GM19452 (cell line): ENCODE data around the gene ESYT1.
A peak's percentile ranks its signal among the peaks of the same experiment; 100 is the strongest.

Source experiments
- ATAC-seq: cut with Tn5 transposase; IDR thresholded peaks from one replicate; pipeline ENCODE4 v1.9.1; 2021; ENCODE audit not compliant: unreplicated experiment

ESYT1 gene

GRCh38 chr12:56128670-56129205 is 671 bp downstream of the ESYT1 start:
- no peak for ATAC-seq

DNA sequence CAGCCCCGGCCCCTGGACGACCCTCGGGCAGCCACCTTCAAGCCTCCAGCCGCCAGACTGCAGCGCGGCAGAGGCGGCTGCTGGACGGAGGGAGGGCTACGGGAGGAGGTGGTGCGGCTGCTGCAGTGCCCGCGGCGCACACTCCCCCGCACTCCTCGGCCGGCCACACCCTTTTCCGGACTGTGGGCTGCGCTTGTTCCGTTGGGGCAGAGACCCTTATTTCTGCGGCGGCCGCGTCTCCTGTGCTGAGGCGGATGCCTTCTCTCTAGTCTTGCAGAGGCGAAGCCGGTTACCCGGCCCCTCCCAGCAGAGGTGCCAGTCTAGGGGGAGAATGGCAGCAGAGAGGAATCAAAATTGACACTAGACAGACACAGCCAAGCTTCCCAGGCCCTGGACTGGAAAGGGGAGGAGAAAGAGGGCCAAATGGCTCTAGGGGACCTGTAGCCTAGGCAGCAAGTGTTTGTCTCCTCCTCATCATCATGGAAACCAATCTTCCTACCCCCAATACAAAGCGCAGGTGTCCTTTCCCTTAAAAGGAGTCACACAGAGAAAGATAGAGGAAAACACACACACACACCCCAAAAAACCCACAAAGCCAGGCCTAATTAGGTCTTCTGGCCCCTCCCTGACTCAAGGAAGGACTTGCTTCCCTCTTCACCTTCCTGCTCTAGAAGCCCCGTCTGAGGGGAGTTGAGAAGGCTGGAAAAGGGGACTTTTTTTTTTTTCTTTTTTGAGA is 1.3 kb downstream of the ESYT1 start:
- ATAC-seq: no peak

GRCh38 chr12:56129942-56130495 is 2.0 kb downstream of the ESYT1 start:
- no peak for ATAC-seq

GRCh38 chr12:56130876-56131275 is 2.8 kb downstream of the ESYT1 start:
- ATAC-seq: no peak

- ATAC-seq: no peak
These were observed 6.8 kb downstream of the ESYT1 start for GRCh38 chr12:56134897-56135296.

GRCh38 chr12:56137853-56138571 is 9.9 kb downstream of the ESYT1 start:
- no peak for ATAC-seq

- no peak for ATAC-seq
These were observed 14.1 kb downstream of the ESYT1 start for GRCh38 chr12:56141946-56142784.

- no peak for ATAC-seq
These were observed 15.2 kb downstream of the ESYT1 start for GRCh38 chr12:56143217-56143616.

- no peak for ATAC-seq
These were observed 15.8 kb downstream of the ESYT1 start for GRCh38 chr12:56143870-56144269.

DNA sequence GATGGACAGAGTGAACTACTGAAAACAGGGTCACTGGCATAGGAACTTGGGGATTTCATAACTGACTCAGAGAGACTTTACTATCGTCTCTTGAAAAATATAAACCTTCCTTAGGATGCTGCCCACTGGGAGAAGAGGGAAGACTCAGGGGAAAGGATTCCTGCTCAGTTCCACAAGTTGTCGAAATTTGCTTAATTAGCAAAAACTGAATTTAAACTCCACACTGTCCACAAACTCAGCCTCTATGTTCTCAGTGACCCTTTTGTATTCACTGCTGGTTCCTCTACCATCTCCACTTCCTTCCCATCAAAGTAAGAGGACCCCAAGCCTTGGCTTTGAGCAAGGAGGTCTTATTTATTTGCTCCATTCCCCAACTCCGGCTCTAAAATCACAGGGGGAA is 17.1 kb downstream of the ESYT1 start:
- no peak for ATAC-seq

GRCh38 chr12:56146492-56147460 is 18.7 kb downstream of the ESYT1 start:
- ATAC-seq: no peak

DNA sequence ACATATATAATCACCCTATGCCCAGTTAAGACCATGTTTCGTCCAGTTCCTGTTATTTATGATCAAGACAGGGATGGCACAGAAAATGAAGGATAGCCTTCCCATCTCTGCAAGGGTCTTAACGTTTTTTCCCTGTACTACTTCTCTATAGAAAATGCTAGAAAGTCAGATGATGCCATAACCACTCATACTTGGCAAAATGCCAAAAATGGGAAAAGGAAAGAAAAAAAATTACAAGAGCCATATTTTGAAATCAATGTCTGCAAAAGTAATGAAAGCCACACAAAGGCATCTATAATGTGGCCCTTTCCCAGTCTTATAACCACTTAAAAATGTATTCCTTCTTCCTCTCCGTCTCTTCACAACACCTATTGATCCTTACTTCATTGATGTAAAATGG is 22.5 kb downstream of the ESYT1 start:
- no peak for ATAC-seq

GRCh38 chr12:56151672-56152131 is 23.6 kb downstream of the ESYT1 start:
- ATAC-seq: peak; percentile 57

- ATAC-seq: peak; percentile 87
These were observed 24.2 kb downstream of the ESYT1 start, which contains the start of gene MYL6B for GRCh38 chr12:56152132-56152755. Gene MYL6B, plus strand, starts transcription at chr12:56152587. Its CDS starts 1,332 bp downstream, at chr12:56153919.

GRCh38 chr12:56152756-56153677 is 24.9 kb downstream of the ESYT1 start:
- ATAC-seq: no peak

- ATAC-seq: no peak
These were observed 25.6 kb downstream of the ESYT1 start for GRCh38 chr12:56153678-56154065.

GRCh38 chr12:56154246-56154771 is 26.2 kb downstream of the ESYT1 start:
- ATAC-seq: no peak

DNA sequence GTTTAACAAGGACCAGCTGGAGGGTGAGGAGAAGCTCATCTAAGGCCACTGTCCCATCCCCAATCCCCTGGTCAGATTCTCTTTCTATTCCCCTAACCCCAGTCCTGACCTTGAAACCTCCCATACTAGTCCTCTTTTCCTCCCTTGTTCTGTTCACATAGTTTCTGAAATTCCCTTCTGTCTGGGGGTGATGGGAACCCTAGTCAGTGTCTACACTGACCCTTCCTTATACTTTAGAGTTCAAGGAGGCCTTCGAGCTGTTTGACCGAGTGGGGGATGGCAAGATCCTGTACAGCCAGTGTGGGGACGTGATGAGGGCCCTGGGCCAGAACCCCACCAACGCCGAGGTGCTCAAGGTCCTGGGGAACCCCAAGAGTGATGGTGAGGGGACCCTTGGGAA is 26.8 kb downstream of the ESYT1 start:
- no peak for ATAC-seq
